Thymus (tissue), 11 donors: ENCODE measurements around the gene CLIC2. TPM values are rescaled to one million over a fixed set of nuclear protein-coding genes. Genes with fewer than 3 reads are reported as not detected.

Experiments used
- DNase-seq, 9 donors: peaks; one replicate each; pipeline ENCODE4 v3.0.0-alpha.2; 2013; ENCODE audit warnings: low spot score in 9 of 9, low read depth in 6 of 9, missing footprints in 1 of 9
- H3K27ac ChIP-seq, 2 donors: one replicate each; pipeline ENCODE4 v1.5.1; 2013; ENCODE audit warnings: control low read depth in 1 of 2, low read depth in 1 of 2, low read length in 1 of 2, mild to moderate bottlenecking in 1 of 2, moderate library complexity in 1 of 2
- H3K27me3 ChIP-seq, 2 donors: one replicate each; pipeline ENCODE4 v1.5.1; 2013; ENCODE audit warnings: low read length in 1 of 2; ENCODE audit not compliant: control insufficient read depth in 2 of 2, insufficient read depth in 1 of 2
- H3K36me3 ChIP-seq, 2 donors: one replicate each; pipeline ENCODE4 v1.5.1; 2013; ENCODE audit warnings: low read length in 1 of 2, mild to moderate bottlenecking in 1 of 2, moderate library complexity in 1 of 2; ENCODE audit not compliant: control insufficient read depth in 2 of 2, insufficient read depth in 2 of 2
- H3K4me1 ChIP-seq, 2 donors: one replicate each; pipeline ENCODE4 v1.5.1; 2013; ENCODE audit warnings: low read length in 2 of 2; ENCODE audit not compliant: control insufficient read depth in 2 of 2, insufficient read depth in 2 of 2
- H3K4me3 ChIP-seq, 2 donors: one replicate each; pipeline ENCODE4 v1.5.1; 2013; ENCODE audit warnings: low read length in 2 of 2, control low read depth in 1 of 2, mild to moderate bottlenecking in 1 of 2
- H3K9me3 ChIP-seq, 2 donors: one replicate each; pipeline ENCODE4 v1.5.1; 2013; ENCODE audit warnings: low read length in 1 of 2, mild to moderate bottlenecking in 1 of 2; ENCODE audit not compliant: control insufficient read depth in 2 of 2, insufficient read depth in 1 of 2
- WGBS: extraction: QIAGEN DNeasy Blood & Tissue Kit; methylation state at CpG from one replicate; pipeline ENCODE4 v1.1.7; 2013; 5-methylcytosine and 5-hydroxymethylcytosine counted together
- polyA plus RNA-seq: library from polyadenylated mRNA; stranded (reverse); fragments of 200-250 nt; gene quantifications from one replicate; pipeline ENCODE4 v1.2.3, GENCODE V29; 2013
- total RNA-seq: library from RNA; stranded (reverse); fragments of 120-200 nt; gene quantifications from one replicate; pipeline ENCODE4 v1.2.4, GENCODE V29; 2013
- donor health status: healthy.

CLIC2 gene
- total and polyA plus RNA-seq, 2 donors: 17.5 to 27.0 TPM

DNA sequence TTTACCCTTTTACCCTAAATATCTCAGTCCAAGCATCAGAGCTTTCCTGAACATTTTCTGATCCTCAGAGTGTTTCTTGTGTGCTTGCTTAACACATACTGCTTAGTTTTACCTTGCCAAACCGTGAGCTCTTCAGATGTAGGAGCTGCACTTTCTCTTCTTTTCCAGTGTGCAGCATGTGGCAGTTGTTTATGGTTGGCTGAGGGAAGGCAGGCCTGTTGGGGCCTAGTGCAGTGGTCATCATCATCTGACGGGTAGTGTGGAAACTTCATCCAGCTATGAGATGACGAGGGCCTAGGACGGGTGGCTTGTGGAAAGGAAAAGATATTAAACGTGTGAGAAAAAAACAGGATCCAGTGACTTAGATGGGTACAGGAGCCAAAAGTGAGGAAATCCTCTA lies 96.7 kb downstream of the CLIC2 start:
- Histone ChIP-seq H3K27me3 (no peaks in the 10 kb centered on the region), H3K36me3 (peaks cover 14 to 16% of the 10 kb centered on the region in 2 donors), H3K4me3 (no peak overlapping the region), H3K9me3 (no peaks in the 10 kb centered on the region), H3K4me1 (no peaks in the 10 kb centered on the region), H3K27ac (no peak overlapping the region)
- no peak for DNase-seq
- WGBS: 95% methylated on average over 5 of the region's 5 CpGs

DNA sequence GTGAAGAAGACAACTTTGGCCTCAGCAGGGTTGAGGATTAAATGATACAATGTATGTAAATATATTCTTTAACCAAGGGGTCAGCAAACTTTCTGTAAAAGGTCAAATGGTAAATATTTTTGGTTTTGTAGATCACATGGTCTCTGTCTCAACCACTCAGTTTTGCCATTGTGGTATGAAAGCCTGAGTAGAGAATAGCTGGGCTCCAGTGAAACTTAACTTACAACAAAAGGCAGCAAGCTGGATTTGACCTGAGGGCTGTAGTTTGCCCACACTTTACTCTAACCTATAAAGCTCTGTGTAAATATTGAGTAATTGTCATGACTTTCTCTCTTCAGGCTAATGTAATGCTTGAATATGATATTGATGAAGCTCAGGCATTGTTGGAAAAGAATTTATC lies 98.5 kb downstream of the CLIC2 start:
- H3K4me3 ChIP-seq: no peak overlapping the region
- H3K27me3 ChIP-seq: no peaks in the 10 kb centered on the region
- no peaks in the 10 kb centered on the region for H3K9me3 ChIP-seq
- DNase-seq: no peak
- H3K27ac ChIP-seq: no peak overlapping the region
- H3K36me3 ChIP-seq: peaks cover 15 to 23% of the 10 kb centered on the region in 2 donors
- no peaks in the 10 kb centered on the region for H3K4me1 ChIP-seq

DNA sequence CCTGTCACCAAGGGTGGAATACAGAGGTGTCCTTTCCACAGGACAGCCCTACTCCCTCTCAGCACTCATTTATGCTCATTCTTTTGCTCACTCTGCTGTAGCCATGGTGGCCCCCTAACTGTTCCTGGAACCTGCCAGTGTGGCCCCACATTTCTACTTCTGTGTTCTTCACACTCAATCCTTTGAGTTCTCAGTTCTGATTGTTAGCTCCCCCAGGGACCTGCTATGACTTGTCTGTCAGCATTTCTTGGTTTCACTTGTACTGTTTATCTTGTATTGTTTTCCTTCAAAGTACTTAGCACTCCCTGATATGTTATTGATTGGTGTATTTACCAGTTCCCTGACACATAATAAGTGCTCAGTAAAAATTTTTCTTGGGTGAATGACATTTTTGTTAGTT lies 103.3 kb downstream of the CLIC2 start:
- peaks cover 7 to 29% of the 10 kb centered on the region in 2 donors for H3K36me3 ChIP-seq
- H3K4me1 ChIP-seq: no peaks in the 10 kb centered on the region
- DNase-seq: no peak
- H3K9me3 ChIP-seq: no peaks in the 10 kb centered on the region
- H3K27ac ChIP-seq: no peak overlapping the region
- H3K27me3 ChIP-seq: no peaks in the 10 kb centered on the region
- H3K4me3 ChIP-seq: no peak overlapping the region

Other genes with a start within 250 kb of the CLIC2 start
- 82.3 TPM for gene VBP1, start 118.2 kb downstream of the CLIC2 start, total RNA-seq
- gene VBP1, start 118.2 kb downstream of the CLIC2 start, polyA plus RNA-seq: 61.1 TPM
- 4.2 TPM for gene RAB39B, start 70.1 kb downstream of the CLIC2 start, total RNA-seq
- 8.1 TPM for gene RAB39B, start 70.1 kb downstream of the CLIC2 start, polyA plus RNA-seq
- gene F8A2, start 47.5 kb upstream of the CLIC2 start, total RNA-seq: not detected
- gene F8A2, start 47.5 kb upstream of the CLIC2 start, polyA plus RNA-seq: not detected
- 0.38 TPM for gene F8A3, start 124.0 kb upstream of the CLIC2 start, total RNA-seq
- 4.4 TPM for gene F8A3, start 124.0 kb upstream of the CLIC2 start, polyA plus RNA-seq